GM18507 (cell line): Measurements from ENCODE around the gene TRPM5.
A peak's percentile ranks its signal among the peaks of the same experiment; 100 is the strongest.

Experiments used
- DNase-seq: peaks from one replicate; pipeline ENCODE4 v3.0.0; 2011; ENCODE audit warnings: low read depth; ENCODE audit not compliant: insufficient read length; ENCODE audit errors: extremely low spot score
- FAIRE-seq: peaks from 2 replicates; lab custom pipeline; 2011; peaks lifted over from hg19 to GRCh38; lab: Jason Lieb, UNC

Gene TRPM5

DNA sequence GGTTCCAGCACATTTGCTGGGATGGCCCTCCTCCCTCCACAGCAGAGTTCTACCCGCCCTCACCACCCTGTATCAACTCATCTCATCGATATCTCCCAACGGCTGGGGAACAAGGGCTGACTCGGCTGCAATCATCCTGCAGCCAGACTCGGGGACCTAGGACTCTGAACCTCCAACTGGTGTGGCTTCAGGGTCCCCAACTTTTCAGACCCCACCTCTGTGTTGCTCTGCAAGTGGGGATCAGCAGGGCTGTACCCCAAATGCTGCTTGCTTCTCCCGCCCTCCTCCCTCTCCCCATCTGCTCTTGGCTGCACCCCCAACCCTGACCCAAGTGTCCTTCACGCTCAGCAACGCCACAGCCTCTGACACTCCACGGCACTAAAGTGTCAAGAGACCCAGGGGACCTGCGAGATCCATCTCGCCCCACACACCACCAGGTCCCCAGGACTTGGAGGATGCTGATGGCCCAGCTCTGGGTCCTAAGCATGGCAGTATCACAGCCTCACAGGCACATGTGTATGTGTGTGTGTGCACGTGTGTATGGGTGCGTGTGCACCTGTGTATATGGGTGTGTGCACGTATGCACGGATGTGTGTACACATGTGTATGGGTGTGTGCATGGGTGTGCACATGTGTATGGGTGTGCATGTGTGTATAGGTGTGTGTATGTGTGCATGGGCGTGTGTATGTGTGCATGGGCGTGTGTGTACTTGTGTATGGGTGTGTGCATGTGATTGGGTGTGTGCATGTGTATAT, 26.9 kb upstream of the TRPM5 start:
- DNase-seq: no peak
- FAIRE-seq: no peak

DNA sequence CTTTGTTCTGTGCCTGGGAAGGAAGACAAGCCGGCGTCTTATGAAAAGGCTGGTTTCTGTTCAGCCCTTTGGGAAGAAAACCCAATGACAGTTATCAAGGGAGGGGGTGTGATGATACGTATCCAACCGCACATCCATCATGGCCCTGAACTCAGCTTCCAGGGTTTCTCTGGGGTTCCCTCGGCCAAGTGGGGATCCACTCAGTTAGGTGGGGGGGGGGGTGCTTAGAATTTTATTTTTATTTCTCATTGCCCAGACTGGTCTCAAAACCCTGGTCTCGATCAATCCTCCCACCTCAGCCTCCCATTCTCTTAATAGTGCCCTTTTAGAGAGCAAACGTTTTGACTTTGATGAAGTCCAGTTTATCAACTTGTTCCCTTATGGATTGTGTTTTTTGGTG, 26.2 kb upstream of the TRPM5 start:
- DNase-seq: no peak
- FAIRE-seq: no peak

DNA sequence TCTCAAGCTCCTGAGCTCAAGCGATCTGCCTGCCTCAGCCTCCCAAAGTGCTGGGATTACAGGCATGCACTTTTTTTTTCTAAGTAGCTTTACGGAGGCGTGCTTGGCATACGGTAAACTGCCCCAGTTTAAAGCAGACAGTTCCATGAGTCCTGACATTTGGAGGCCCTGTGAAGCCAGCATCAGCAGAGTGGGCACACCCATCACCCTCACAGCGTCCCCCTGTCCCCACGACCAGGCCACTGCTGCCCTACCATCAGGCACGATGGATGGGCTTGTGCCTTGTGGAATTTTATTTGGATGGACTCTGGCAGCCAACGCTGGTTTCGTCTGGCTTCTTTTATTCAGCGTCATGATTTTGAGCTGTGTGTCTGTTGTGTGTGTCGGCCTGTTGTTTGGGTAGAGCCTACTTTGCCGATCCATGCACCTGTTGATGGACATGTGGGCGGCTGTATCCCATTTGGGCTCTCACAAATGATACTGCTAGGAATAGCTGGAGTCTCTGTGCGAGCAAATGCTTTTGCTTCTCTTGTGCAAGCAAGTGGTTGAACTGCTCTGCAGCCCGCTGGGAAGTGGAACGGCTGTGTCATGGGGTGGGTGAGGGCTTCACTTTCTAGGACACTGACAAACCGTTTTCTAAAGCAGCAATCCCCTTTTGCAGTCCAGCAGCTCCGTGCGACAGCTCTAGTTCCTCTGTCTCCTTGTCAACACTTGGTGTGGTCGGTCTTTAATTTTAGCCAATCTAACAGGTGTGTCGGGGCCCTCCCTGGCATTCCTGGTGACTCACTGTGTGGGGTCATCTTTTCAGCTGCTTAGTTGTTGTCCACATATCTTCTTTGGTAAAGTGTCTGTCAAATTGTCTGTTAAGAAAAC, 24.3 kb upstream of the TRPM5 start:
- DNase-seq (no peak), FAIRE-seq (no peak)

DNA sequence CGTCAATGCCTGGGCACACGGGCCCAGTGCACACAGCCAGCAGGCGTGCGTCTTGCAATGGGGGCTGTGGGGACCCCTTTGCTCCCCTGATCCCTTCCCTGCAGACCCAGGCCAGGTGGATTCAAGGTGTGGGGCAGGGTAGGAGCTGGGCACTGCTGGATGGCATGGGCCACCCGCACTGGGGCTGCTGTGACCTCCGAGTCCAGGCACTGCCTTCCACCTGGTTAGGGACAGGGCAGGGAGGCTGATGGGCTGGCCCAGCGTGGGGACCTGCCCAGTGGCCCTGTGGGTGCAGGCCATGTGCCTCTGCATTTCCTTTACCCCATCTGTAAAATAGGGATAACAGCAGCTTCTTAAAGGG, 23.4 kb upstream of the TRPM5 start:
- FAIRE-seq (no peak), DNase-seq (no peak)

DNA sequence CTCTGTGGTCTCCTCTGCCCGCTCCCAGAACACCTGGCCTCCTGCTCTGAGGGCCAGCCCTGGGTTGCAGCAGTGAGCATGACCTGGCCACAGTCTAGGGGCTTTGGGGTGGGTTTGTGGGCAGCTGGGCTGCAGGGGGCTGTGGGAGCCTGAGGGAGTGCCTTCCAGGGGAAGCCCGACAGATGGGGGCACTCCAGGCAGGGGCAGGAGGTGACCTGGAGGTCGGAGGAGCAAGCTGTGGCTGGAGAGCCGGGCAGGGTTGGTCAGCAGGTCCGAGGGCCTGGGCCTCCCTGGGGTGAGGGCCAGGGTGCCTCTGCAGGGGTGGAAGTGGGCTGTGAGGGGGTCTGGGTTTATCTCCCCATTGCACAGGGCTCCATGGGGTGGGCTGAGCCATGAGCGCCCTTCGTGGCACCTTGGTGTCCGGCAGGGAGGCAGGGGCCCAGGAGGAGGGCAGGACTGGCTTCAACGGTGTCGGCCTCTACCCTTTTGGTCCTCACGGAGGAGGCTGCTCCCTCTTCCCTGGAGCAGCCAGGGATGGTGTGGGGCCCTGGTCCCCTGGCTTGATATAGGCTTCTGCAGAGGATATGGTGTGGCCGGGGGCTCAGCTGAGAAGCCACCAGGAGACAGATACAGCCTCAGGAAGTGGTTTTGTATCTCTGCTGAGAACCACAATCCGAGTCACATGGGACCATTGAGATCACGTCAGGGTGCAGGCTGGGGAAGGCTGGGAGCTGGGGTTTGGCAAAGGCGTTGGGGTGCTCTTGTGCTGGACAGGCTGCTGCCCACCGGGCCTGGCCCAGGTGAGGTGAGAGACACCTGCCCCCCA, 22.8 kb upstream of the TRPM5 start:
- FAIRE-seq: peak; percentile 38
- peak; percentile 39 for DNase-seq

DNA sequence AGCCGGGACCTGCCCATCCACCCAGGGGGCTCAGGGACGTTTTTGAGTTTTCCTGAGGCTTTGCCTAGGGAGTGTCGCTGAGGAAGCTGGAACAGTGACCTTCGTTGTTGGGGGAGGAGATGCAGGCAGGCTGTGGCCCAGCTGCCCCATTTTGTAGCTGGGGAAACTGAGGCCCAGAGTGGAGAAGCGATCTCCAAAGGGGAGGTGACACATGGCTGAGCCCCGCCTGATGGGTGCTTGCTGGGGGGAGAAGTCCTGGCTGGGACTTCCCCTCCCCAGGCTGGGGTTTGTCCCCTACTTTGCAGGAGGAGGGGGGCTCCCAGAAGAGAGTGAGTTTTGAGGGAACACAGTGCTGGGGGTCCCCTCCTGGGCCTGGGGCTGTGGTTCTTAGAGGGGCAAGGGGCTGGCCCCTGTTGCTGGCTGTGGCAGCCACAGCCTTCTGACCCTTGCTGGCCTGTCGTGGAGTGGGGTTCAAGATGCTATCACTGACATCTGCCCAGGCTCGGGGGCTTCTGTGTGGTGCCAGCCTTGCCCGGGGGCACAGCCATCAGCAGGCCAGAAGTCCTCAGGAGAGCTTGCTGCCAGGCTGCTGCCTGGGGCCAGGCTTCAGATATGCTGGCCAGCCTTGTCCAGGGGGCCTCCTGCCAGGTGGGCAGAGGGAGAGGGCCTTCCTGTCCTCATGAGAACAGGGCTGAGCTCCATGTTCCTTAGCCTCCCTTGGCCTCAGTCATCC, 21.9 kb upstream of the TRPM5 start:
- no peak for FAIRE-seq

DNA sequence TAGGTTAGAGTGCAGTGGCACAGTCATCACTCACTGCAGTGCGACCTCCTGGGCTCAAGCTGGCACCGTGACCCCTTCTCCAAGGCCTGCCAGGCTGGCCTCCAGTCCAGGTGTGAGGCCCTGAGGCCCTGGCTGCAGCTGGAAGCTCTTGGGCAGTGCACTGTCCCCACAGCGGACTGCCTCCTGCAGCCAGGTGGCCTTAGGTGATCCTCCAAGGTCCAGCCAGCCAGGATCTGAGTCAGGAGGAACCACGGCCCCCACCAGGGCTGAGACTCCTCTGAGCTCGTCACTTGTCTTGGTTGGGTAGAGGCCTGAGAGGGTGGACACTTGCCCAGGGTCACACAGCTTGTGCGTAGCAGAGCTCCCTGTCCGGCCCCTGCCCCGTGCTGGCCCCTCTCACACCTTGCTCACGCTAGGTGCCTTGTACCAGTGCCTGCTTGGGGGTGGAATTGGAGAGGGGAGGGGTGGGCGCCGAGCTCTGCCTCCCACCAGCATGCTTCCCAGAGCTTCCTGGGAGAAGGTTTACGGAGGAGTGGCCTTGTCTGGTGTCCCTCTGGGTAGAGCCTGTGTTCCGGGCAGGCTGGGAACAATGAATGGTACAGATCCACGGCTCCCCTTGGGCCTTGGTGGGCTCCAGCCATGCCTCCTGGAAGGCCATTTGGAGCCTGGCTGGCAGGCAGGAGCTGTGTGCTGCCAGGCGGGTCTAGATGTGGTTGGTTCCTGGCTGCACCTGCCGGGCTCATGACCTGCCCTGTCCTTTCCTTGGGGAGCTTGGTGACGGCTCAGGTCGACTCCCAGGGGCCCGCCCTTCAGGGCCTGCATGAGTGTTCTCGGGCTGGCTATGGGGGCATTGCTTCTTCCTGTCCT, 21.1 kb upstream of the TRPM5 start:
- DNase-seq: no peak
- FAIRE-seq: no peak

More for the DNA sequence above, 21.9 kb upstream of the TRPM5 start:
- no peak for DNase-seq

DNA sequence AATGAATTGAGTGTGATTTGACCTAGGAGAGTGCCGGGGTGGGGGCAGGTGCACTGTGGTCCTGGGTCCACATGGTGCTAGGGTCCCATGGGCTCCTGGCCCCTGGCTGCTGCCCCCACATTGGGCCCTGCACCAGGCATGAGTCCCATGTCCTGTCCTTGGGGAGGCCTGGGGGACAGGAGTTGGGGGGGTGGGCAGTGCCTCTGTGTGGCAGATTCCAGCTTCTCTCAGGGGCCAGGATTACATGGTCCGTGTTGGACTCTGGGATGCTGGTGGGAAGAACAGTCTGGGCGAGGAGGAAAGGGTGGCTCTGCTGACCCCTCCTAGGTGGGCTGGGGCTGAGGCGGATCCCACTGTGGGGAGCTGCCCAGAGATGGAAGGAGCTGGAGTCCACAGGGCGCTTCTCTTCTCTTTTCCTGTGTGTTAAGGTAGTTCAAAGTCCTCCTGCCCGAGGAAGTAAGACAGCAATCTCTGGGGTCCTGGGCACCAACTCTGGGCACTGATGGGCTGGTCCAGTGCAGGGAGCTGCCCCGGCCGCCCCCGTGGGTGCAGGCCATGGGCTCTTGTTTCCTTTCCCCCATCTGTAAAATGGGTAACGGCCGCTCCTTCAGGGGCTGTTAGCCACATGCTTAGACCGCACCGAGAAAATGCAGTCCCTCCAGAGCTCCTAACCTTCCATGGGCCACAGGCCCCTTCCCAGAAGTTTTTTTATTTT, 20.3 kb upstream of the TRPM5 start:
- DNase-seq (no peak), FAIRE-seq (no peak)

DNA sequence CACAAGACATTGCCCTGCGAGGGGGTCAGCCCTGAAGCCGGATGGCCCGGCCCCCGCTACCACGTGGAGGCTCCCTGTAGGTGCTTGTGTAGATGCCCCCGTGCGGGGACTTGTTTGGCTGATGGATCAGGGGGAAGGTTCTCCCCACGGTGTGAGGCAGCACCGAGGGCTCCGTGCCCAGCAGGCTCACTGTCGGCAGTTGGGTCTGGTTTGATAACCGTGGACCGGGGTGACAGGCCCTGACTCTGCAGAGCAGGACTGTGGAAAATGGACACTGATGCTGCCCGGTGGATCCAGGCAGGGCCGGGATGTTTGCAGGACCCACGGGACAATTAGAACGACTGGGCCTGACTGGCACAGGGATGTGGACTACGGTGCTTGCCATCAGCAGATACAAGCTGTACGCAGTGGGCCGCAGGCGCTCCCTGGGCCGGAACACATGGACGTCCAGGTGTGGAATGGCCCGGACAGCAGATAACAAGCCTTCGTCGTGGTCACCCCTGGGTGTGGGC, 19.5 kb upstream of the TRPM5 start:
- no peak for DNase-seq
- no peak for FAIRE-seq

DNA sequence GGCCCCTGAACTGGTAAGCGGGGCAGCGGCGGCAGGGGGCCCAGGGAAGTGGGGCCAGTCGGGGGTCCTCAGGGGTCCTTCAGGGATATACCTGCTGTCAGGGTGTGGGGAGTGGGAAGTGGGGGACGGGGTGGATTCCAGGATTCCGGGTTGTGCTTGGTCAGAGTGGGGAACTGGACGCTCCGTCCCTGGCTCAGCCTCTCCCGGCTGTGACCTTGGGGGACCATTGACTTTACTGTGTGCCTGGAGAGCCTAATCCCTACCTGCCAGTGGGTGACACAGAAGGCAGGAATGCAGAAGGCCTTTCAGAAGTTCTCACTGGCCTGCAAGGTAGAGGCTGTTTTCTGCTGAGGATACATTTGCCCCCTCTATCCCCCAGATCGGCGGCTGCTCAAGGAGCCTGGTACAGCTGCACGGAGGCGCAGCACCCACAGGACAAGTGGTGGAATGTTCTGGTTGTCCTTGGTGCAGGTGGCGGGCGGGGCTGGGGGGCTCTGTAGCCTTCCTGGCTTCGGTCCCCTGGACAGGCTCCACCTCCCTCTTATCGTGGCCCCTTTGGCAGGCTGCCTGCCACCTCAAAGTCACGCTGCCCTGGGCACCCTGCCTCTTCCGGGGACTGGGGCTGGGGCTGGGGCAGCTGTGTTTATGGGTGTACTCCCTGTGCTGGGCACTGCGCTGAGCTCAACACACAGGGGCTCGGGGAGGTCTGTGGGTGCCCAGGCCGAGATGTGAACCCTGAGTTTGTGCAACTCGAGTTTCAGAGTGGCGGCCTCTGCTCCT, 18.9 kb upstream of the TRPM5 start:
- no peak for FAIRE-seq

DNA sequence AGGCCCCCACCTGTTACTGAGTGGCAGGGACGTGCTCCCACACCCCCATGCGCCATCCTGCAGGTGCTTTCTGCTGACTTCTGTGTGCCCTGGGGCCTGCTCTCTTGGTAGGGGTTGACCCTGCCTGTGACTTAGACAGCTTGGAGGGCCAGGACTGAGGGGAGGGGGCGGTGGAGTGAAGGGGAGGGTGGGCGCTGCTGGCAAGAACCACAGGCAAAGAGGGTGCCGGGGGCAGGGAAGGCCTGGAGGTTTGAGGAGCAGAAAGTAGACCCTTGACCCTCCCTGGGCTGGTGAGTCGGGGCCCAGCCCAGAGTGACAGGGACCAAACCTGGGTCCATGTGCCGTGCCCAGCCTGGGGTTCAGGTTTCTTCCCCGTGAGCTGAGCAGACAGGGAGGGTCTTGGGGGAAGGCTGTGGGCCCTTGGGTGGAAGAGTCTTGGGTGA, 18.2 kb upstream of the TRPM5 start:
- no peak for DNase-seq

More for the DNA sequence above, 18.9 kb upstream of the TRPM5 start:
- no peak for DNase-seq

DNA sequence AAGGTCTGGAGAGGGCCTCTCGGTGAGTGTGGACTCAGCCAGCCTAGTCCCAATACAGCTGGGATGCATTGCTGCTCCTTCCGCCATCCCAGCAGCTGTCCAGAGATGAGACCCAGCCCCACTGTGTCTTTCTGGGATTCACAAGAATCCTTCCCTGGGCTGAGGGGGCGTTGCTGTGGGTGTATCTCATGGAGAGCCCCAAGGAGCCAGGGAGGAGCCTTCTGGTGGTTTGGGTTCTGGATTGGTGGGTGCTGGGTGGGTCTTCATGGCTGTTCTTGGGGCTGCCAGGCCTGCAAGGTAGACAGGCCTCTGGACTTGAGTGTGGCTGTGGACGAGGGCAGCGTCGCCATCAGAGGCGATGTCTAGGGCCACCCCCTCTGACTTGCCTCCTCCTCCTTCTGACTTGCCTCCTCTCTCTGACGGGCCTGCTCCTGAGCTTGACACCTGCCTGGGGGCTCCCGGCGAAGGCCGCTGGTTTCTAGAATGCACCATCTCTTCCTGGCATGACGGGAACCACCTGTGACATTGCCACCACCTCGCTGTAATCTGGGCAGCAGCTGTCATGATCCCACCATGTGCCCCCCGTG, 17.7 kb upstream of the TRPM5 start:
- DNase-seq (no peak), FAIRE-seq (no peak)

More for the DNA sequence above, 18.2 kb upstream of the TRPM5 start:
- no peak for FAIRE-seq

DNA sequence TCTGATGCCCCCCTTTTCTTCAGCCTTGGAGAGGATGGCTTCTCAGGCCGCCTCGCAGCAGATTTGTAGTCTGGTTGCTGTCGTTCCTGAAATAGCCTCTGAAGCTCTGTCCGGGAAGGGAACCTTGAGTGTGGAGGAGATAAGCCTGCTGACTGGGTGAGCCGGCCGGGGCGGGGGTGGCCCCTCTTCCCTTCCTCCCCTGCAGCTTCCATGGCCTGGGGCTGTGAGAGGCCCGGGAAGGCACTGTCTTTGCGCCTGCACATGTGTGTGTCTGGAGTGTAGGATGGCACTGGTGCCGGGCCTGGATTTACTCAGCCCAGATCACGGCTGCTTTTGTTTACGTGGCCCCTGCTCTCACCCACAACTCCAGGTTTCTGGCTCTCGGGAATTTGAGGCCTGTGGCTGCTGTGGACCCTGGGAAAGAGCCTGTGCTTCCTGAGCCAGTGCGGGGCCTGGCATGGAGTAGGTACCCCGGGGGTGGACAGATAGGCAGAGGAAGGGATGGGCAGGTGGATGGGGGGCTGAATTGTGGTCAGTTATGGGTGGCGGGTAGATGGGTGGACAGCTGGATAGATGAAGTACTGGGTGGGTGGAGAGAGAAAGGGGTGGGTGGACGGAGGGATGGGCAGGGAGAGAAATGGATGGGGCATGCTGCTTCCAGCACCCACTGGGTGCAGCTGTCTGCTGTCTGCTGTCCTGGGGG, 17.1 kb upstream of the TRPM5 start:
- FAIRE-seq: no peak
- no peak for DNase-seq

DNA sequence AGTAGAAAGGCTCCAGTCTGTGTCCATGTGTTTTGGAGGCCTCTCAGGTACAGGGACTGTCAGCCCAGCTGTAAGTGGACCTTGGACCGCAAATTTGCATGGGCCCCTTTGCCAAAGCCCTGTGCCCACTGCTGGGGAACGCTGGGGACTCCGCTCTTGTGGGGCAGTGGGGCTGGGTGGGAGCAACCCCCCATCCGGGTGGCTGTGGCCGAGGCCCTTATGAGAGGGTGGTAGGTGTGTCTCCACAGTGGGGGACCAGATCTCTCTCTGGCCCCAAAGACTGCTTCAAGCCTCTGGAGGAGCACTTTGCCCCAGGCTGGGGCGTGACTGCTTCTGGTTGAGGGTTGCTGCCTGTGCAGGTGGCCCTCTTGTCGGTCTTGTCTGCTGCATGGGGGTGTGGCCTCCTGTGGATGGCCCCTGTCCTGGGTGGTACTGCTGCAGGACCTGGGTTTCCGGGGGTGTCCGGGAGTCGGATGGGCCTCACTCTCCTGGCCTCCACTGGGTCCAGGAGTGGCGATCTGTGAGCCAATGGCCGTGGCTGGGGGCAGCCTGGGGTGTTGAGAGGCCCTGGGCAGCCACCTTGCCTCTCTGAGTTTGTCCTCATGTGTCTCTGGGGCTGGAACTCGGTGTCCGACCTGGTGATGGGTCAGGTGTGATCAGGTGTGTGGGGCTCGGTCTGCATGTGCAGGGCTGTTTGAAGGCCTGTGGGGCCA, 16.4 kb upstream of the TRPM5 start:
- DNase-seq (no peak), FAIRE-seq (no peak)

DNA sequence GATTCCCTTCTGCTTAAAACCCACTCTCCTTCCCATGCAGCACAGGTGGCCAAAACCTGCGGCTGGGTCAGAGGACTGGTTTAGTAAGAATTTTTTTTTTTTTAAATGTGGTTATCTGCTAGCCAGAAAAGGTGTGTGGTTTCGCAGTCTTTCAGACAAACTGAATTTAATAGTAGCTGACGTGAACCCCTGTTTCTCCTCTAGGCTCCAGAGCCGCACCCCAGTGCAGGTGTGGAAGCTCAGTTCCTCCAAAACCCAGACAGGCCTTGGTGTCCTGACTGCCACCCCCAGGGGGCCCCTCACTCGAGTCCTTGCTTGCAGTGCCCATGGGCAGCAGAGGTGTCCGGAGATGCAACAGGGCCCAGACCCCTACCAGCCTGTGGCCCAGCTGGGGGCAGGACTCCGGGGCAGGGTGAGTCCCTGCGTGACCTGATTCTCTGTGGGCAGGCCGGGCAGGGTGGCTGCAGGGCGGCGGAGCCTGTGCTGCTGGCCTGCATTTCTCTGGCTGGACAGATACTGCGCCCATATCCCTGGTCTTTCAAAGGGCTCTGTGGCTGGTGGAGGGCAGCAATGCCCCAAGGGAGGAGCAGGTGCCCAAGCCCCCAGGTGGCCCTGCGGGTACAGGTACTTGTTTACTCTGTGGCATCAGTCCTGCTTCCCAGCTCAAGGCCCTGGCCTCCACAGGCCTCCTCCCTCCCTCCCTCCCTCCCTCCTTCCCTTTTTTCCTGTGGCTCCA, 15.7 kb upstream of the TRPM5 start:
- DNase-seq (no peak), FAIRE-seq (no peak)
